Endothelial cell of umbilical vein (primary cell): ENCODE measurements around the gene EGF. TPM values are rescaled to one million over a fixed set of nuclear protein-coding genes. Genes with fewer than 3 reads are reported as not detected.
A peak's percentile ranks its signal among the peaks of the same experiment; 100 is the strongest.

ENCODE experiments used
- BruUV-seq: library from RNA; stranded (reverse); fragments of 400-500 nt; replicated peaks from 2 replicates; lab custom pipeline; 2021; lab: Mats Ljungman, UMichigan
- CTCF ChIA-PET: fragments of 300-600, 350-600 bp; sonication (Branson Sonifier 250); formaldehyde crosslinking; loops from one replicate; lab custom pipeline; 2021; ENCODE audit warnings: antibody characterized with exemption, inconsistent platforms; lab: Charles Lee
- POLR2A ChIA-PET: fragments of 300-600, 350-600 bp; sonication (Branson Sonifier 250); formaldehyde crosslinking; loops from one replicate; lab custom pipeline; 2021; ENCODE audit warnings: antibody characterized with exemption, inconsistent platforms; lab: Charles Lee
- DNase-seq: peaks from one replicate; pipeline ENCODE4 v3.0.0-alpha.2; 2011; ENCODE audit warnings: low read depth, low spot score
- FAIRE-seq: peaks from 2 replicates; lab custom pipeline; 2011; peaks lifted over from hg19 to GRCh38; lab: Jason Lieb, UNC
- H2AFZ ChIP-seq: 2 replicates; pipeline ENCODE4 v1.6.0; 2012; ENCODE audit warnings: low read depth, low read length, control low read depth, inconsistent platforms
- H3K27ac ChIP-seq: 2 replicates; pipeline ENCODE4 v1.5.1; 2011; ENCODE audit warnings: low read depth, mild to moderate bottlenecking, control low read depth, low read length, moderate library complexity; ENCODE audit not compliant: insufficient read depth
- H3K27me3 ChIP-seq, 2 experiments: 2 replicates each; pipeline versions ENCODE4 v1.6.0 to v1.6.1; 2011; ENCODE audit warnings: low read length in 2 of 2, mixed read lengths in 1 of 2; ENCODE audit not compliant: control insufficient read depth in 2 of 2, insufficient read depth in 2 of 2
- H3K36me3 ChIP-seq, 2 experiments: 2 replicates in 1 of 2; 3 replicates in 1 of 2; pipeline ENCODE4 v1.5.1; 2011; ENCODE audit warnings: low read length in 2 of 2, mild to moderate bottlenecking in 1 of 2, moderate library complexity in 1 of 2; ENCODE audit not compliant: control insufficient read depth in 2 of 2, insufficient read depth in 2 of 2; ENCODE audit errors: extremely low read depth in 1 of 2
- H3K4me1 ChIP-seq: 3 replicates; pipeline ENCODE4 v1.5.1; 2011; ENCODE audit warnings: mild to moderate bottlenecking, low read length; ENCODE audit not compliant: control insufficient read depth, insufficient read depth; ENCODE audit errors: extremely low read depth
- H3K4me2 ChIP-seq: 2 replicates; pipeline ENCODE4 v1.6.1; 2011; ENCODE audit warnings: low read length, control low read depth, mixed read lengths; ENCODE audit not compliant: insufficient read depth
- H3K4me3 ChIP-seq, 3 experiments: fragments of 200-600 bp in 1 of 3; sonication (generic), shearing (Covaris generic) in 1 of 3; replicated peaks in 1 of 3; 2 replicates each; pipeline ENCODE4 v1.5.1; 2011 to 2016; ENCODE audit warnings: control low read depth in 3 of 3, low read length in 3 of 3, mild to moderate bottlenecking in 2 of 3, inconsistent platforms in 1 of 3, low read depth in 1 of 3, moderate library complexity in 1 of 3; ENCODE audit not compliant: insufficient read depth in 1 of 3
- H3K79me2 ChIP-seq: 2 replicates; pipeline ENCODE4 v1.6.0; 2012; ENCODE audit warnings: low read length, inconsistent platforms; ENCODE audit not compliant: control insufficient read depth, insufficient read depth
- H3K9ac ChIP-seq: replicated peaks from 2 replicates; pipeline ENCODE3; 2011; ENCODE audit warnings: low read length, control low read depth; ENCODE audit not compliant: insufficient read depth; ENCODE audit errors: extremely low read depth
- H3K9me1 ChIP-seq: replicated peaks from 3 replicates; pipeline ENCODE4 v1.6.0; 2011; ENCODE audit warnings: mild to moderate bottlenecking, low read length; ENCODE audit not compliant: control insufficient read depth, insufficient read depth; ENCODE audit errors: extremely low read depth
- H3K9me3 ChIP-seq: replicated peaks from 2 replicates; pipeline ENCODE4 v1.5.1; 2012; ENCODE audit warnings: low read length, inconsistent platforms; ENCODE audit not compliant: control insufficient read depth, insufficient read depth
- H4K20me1 ChIP-seq: replicated peaks from 2 replicates; pipeline ENCODE3; 2011; ENCODE audit warnings: mild to moderate bottlenecking, low read length; ENCODE audit not compliant: control insufficient read depth, insufficient read depth; ENCODE audit errors: extremely low read depth
- EZH2 ChIP-seq: IDR thresholded peaks from 2 replicates; pipeline ENCODE4 v1.6.1; 2012; ENCODE audit warnings: borderline replicate concordance, low read depth, mild to moderate bottlenecking, moderate library complexity, low read length, inconsistent platforms; ENCODE audit not compliant: severe bottlenecking
- FOS ChIP-seq: IDR thresholded peaks from 2 replicates; pipeline ENCODE4 v1.6.1; 2011; ENCODE audit warnings: mild to moderate bottlenecking, low read length, moderate library complexity, borderline replicate concordance; ENCODE audit not compliant: insufficient read depth
- dilution Hi-C: fragments of 300-500 bp; cut with MboI; formaldehyde crosslinking; loops from one replicate; pipeline ENCODE4 v1.15.0; 2019; ENCODE audit warnings: low sequenced_read_pairs; ENCODE audit not compliant: extremely low pct_ligation_motif_present
- intact Hi-C: fragments of 100-400 bp; cut with micrococcal nuclease; formaldehyde crosslinking; loops from one replicate; pipeline ENCODE4 v1.10.0; 2022
- polyA plus RNA-seq, 4 experiments: library from polyadenylated mRNA; depleted of rRNA in 3 of 4; stranded (reverse) in 3 of 4; unstranded in 1 of 4; fragments of >200 nt; gene quantifications; 2 replicates each; pipeline versions ENCODE4 v1.2.1 to v1.2.3, GENCODE V29; 2011 to 2012; ENCODE audit warnings: missing spikeins in 1 of 4
- total RNA-seq: library from RNA; stranded (reverse); gene quantifications from 2 replicates; pipeline ENCODE4 v1.2.3, GENCODE V29; 2021
- TF ChIP-seq, protein P1 (sequence below), 2 donors: IDR thresholded peaks; 1 replicate in 1 of 2; 2 replicates in 1 of 2; pipeline ENCODE4 v1.5.1; 2011; ENCODE audit warnings: low read length in 2 of 2, mild to moderate bottlenecking in 2 of 2, moderate library complexity in 2 of 2, control low read depth in 1 of 2, inconsistent platforms in 1 of 2, low read depth in 1 of 2; ENCODE audit not compliant: insufficient read depth in 1 of 2; ENCODE audit errors: extremely low read depth in 1 of 2

EGF gene
- total and polyA plus RNA-seq, 2 donors (not counting 3 experiments of a cell fraction or from before 2014, with no cell fraction given) = not detected

DNA sequence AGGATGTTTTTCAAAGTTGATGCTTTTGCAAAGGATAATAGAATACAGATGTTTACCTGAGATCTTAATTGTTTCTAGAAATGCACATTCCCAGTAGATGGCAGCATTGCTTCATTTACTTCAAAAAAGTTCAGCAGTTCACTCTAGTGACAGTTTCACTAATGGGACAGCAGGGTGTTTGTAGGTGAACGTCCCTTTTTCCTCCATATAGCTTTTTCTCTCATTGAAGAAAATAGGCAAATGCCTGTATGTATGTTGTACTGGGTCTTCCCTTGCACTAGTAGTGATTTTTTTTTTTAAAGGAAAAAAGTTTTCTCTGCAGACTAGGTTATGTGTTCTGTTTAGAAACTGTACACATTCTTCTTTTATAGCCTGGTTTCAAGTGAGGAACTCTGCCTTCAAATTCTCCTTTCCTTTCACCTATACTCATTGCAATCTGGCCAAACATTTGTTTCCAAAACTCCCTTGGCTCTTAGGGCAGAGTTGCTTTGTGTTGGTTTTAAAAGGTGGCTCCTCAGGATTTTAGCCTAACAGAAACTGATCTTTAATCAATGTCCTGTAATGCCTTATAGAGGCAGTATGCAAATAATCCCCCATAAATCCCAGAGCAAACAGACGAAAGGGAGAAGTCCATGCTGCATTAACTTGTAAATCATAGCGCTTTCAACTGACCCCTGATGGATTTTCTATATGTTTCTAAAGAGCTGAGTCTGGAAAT, 86.3 kb downstream of the EGF start:
- peak; percentile 71 for FAIRE-seq
- BruUV-seq = no TSS peak
- no peaks in the 10 kb centered on the region for H3K9me3 ChIP-seq
- H3K4me1 ChIP-seq = no peaks in the 10 kb centered on the region
- intact Hi-C loops (loop anchor here (1.0 to 2.0 kb wide), 2 partner anchors 517 to 1632 kb away; no protein-coding TSS in a partner anchor), dilution Hi-C loops (no loop called here)
- H3K27ac ChIP-seq = no peak overlapping the region
- no peak overlapping the region for H3K4me2 ChIP-seq
- H3K36me3 ChIP-seq = no peaks in the 10 kb centered on the region
- no peak overlapping the region for H2AFZ ChIP-seq
- no peaks in the 10 kb centered on the region for H3K79me2 ChIP-seq
- POLR2A ChIA-PET = no interaction called here
- H3K4me3 ChIP-seq = no peak overlapping the region
- no peak overlapping the region for H3K9ac ChIP-seq
- H3K9me1 ChIP-seq = no peaks in the 10 kb centered on the region
- peak; percentile 59 for DNase-seq
- TF ChIP-seq, protein P1, sequence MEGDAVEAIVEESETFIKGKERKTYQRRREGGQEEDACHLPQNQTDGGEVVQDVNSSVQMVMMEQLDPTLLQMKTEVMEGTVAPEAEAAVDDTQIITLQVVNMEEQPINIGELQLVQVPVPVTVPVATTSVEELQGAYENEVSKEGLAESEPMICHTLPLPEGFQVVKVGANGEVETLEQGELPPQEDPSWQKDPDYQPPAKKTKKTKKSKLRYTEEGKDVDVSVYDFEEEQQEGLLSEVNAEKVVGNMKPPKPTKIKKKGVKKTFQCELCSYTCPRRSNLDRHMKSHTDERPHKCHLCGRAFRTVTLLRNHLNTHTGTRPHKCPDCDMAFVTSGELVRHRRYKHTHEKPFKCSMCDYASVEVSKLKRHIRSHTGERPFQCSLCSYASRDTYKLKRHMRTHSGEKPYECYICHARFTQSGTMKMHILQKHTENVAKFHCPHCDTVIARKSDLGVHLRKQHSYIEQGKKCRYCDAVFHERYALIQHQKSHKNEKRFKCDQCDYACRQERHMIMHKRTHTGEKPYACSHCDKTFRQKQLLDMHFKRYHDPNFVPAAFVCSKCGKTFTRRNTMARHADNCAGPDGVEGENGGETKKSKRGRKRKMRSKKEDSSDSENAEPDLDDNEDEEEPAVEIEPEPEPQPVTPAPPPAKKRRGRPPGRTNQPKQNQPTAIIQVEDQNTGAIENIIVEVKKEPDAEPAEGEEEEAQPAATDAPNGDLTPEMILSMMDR (IDR thresholded peaks at IDR 0.05; ENCODE audit: extremely low read depth in 1 of 2, insufficient read depth in 1 of 2, low read depth in 1 of 2, low read length in 2 of 2) = peak; percentile 39 to 44
- no peak for TF ChIP-seq FOS
- H3K27me3 ChIP-seq = peaks cover 11 to 16% of the 10 kb centered on the region in 2 experiments
- CTCF ChIA-PET = interaction anchor here (0.9 to 19.1 kb wide), 13 partner anchors 10 to 1633 kb away, joined by 3 to 527 read pairs (median 4); no protein-coding TSS in a partner anchor
- H4K20me1 ChIP-seq = no peaks in the 10 kb centered on the region

DNA sequence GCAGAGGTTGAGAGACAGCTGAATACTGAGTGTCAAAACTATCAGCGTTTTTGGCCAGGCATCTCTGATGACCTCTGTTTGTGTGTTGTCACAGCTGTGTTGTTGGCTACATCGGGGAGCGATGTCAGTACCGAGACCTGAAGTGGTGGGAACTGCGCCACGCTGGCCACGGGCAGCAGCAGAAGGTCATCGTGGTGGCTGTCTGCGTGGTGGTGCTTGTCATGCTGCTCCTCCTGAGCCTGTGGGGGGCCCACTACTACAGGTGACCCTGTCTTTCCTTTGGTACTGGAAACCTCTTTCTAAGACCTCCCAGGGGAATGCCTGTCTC, 86.9 kb downstream of the EGF start:
- Histone ChIP-seq H3K9ac (no peak overlapping the region), H4K20me1 (no peaks in the 10 kb centered on the region), H3K4me1 (no peaks in the 10 kb centered on the region), H3K4me3 (no peak overlapping the region), H3K27me3 (peaks cover 10 to 12% of the 10 kb centered on the region in 2 experiments), H3K27ac (no peak overlapping the region), H3K36me3 (no peaks in the 10 kb centered on the region), H2AFZ (no peak overlapping the region), H3K4me2 (no peak overlapping the region), H3K9me1 (no peaks in the 10 kb centered on the region), H3K79me2 (no peaks in the 10 kb centered on the region), H3K9me3 (no peaks in the 10 kb centered on the region)
- BruUV-seq = no TSS peak
- no peak for DNase-seq
- POLR2A ChIA-PET = no interaction called here
- TF ChIP-seq EZH2 = no peak
- dilution Hi-C loops = no loop called here
- CTCF ChIA-PET = interaction anchor here (0.7 to 19.1 kb wide), 11 partner anchors 10 to 1631 kb away, joined by 3 to 527 read pairs (median 5); no protein-coding TSS in a partner anchor
- intact Hi-C loops = loop anchor here (1.0 to 2.0 kb wide), 2 partner anchors 517 to 1631 kb away; no protein-coding TSS in a partner anchor
- no peak for FAIRE-seq
